CD4-positive, alpha-beta T cell treated with Interleukin-4 for 1 hour (primary cell): ENCODE results near the gene IDI2.
"Not testable (repeated sequence)": the region's sequence is repeated elsewhere in the genome, so short reads cannot be mapped to it uniquely, and the experiment has no call there.

Experiments used
- DNase-seq, 2 donors: peaks; one replicate each; pipeline ENCODE4 v3.0.0-alpha.2; 2020 to 2022

Gene IDI2

GRCh38 chr10:1025683-1026082 is at the start of gene IDI2:
Gene IDI2 (minus strand): TSS chr10:1025859. CDS start chr10:1024723, 1,136 bp downstream.
- DNase-seq = no peak

- DNase-seq = peak in 1 of 2 donors; percentile 29
These were observed 49.2 kb upstream of the IDI2 start for GRCh38 chr10:1074748-1075308.

GRCh38 chr10:1074052-1074747 is 48.5 kb upstream of the IDI2 start:
- peak in 1 of 2 donors; percentile 22 for DNase-seq

- no peak for DNase-seq
These were observed 45.3 kb upstream of the IDI2 start for GRCh38 chr10:1070919-1071318.

GRCh38 chr10:1068380-1069361 is 43.0 kb upstream of the IDI2 start:
- DNase-seq = no peak

GRCh38 chr10:1066734-1067133 is 41.1 kb upstream of the IDI2 start:
- not testable (repeated sequence) for DNase-seq

- no peak for DNase-seq
These were observed 39.2 kb upstream of the IDI2 start for GRCh38 chr10:1064964-1065247.

- DNase-seq = peak; percentile 36 to 62
These were observed 37.7 kb upstream of the IDI2 start for GRCh38 chr10:1063232-1063865.

GRCh38 chr10:1061930-1062774 is 36.5 kb upstream of the IDI2 start:
- DNase-seq = peak in 1 of 2 donors; percentile 52

GRCh38 chr10:1059902-1060301 is 34.2 kb upstream of the IDI2 start:
- DNase-seq = no peak

- no peak for DNase-seq
These were observed 32.4 kb upstream of the IDI2 start for GRCh38 chr10:1058017-1058416.

- peak in 1 of 2 donors; percentile 24 for DNase-seq
These were observed 31.5 kb upstream of the IDI2 start for GRCh38 chr10:1057106-1057657.

- DNase-seq = peak; percentile 87 to 88
These were observed 30.9 kb upstream of the IDI2 start, which contains the start of gene WDR37 for GRCh38 chr10:1056326-1057105. Gene WDR37 (plus strand): TSS chr10:1056385. CDS start chr10:1072156, 15,771 bp downstream.

GRCh38 chr10:1054684-1055083 is 29.0 kb upstream of the IDI2 start:
- no peak for DNase-seq

GRCh38 chr10:1050554-1050953 is 24.9 kb upstream of the IDI2 start:
- DNase-seq = peak; percentile 54 to 71

GRCh38 chr10:1050145-1050544 is 24.5 kb upstream of the IDI2 start:
- DNase-seq = peak; percentile 23 to 52

GRCh38 chr10:1049425-1049958 is 23.8 kb upstream of the IDI2 start:
- no peak for DNase-seq

GRCh38 chr10:1048732-1049424 is 23.2 kb upstream of the IDI2 start, which contains the start of gene IDI1:
Gene IDI1 (minus strand): TSS chr10:1049119. CDS start chr10:1049003, 116 bp downstream.
- peak; percentile 98 for DNase-seq

- DNase-seq = peak in 1 of 2 donors; percentile 77
These were observed 22.7 kb upstream of the IDI2 start for GRCh38 chr10:1048349-1048731.

- DNase-seq = peak in 1 of 2 donors; percentile 25
These were observed 22.3 kb upstream of the IDI2 start for GRCh38 chr10:1047937-1048336.
